ENCODE data around the gene OR51G1.

Gene OR51G1

GRCh38 chr11:4890279-4890678, 33.9 kb downstream of the OR51G1 start:
- H3K27ac ChIP-seq (replicated peaks): no peak overlapping the region
- no peak for TF ChIP-seq REST (IDR thresholded peaks at IDR 0.05; ENCODE audit: insufficient replicate concordance, low read depth)
- TF ChIP-seq CTCF (IDR thresholded peaks at IDR 0.05; ENCODE audit: insufficient read depth, low read length): no peak
- TF ChIP-seq GABPA (IDR thresholded peaks at IDR 0.05; ENCODE audit: low read depth): no peak
- TF ChIP-seq SPI1 (IDR thresholded peaks at IDR 0.05; ENCODE audit: borderline replicate concordance, low read depth): no peak
- TF ChIP-seq POLR2AphosphoS5 (IDR thresholded peaks at IDR 0.05; ENCODE audit: low read depth): no peak
- no peak for DNase-seq (ENCODE audit: low read depth in 1 of 2, low spot score in 1 of 2)
- H3K27me3 ChIP-seq (ENCODE audit: insufficient read depth, poor library complexity, severe bottlenecking): no peaks in the 10 kb centered on the region
- no peak overlapping the region for H3K4me3 ChIP-seq (replicated peaks; ENCODE audit: insufficient read depth, low read length)

- no peak for DNase-seq (ENCODE audit: low read depth in 1 of 2, low spot score in 1 of 2)
- Histone ChIP-seq H3K27ac (replicated peaks) (no peak overlapping the region), H3K27me3 (ENCODE audit: insufficient read depth, poor library complexity, severe bottlenecking) (no peaks in the 10 kb centered on the region), H3K4me3 (replicated peaks; ENCODE audit: insufficient read depth, low read length) (no peak overlapping the region)
- TF ChIP-seq REST (IDR thresholded peaks at IDR 0.05; ENCODE audit: insufficient replicate concordance, low read depth) (no peak), GABPA (IDR thresholded peaks at IDR 0.05; ENCODE audit: low read depth) (no peak), SPI1 (IDR thresholded peaks at IDR 0.05; ENCODE audit: borderline replicate concordance, low read depth) (no peak), CTCF (IDR thresholded peaks at IDR 0.05; ENCODE audit: insufficient read depth, low read length) (no peak), POLR2AphosphoS5 (IDR thresholded peaks at IDR 0.05; ENCODE audit: low read depth) (no peak)
Measured at GRCh38 chr11:4887591-4887990, 36.5 kb downstream of the OR51G1 start.

- no peak for DNase-seq (ENCODE audit: low read depth in 1 of 2, low spot score in 1 of 2)
- H3K27ac ChIP-seq (replicated peaks): no peak overlapping the region
- TF ChIP-seq REST (IDR thresholded peaks at IDR 0.05; ENCODE audit: insufficient replicate concordance, low read depth): no peak
- H3K27me3 ChIP-seq (ENCODE audit: insufficient read depth, poor library complexity, severe bottlenecking): no peaks in the 10 kb centered on the region
- H3K4me3 ChIP-seq (replicated peaks; ENCODE audit: insufficient read depth, low read length): no peak overlapping the region
Measured at GRCh38 chr11:4886186-4886585, 38.0 kb downstream of the OR51G1 start.

GRCh38 chr11:4884361-4884760, 39.8 kb downstream of the OR51G1 start:
- Histone ChIP-seq H3K27ac (replicated peaks) (no peak overlapping the region), H3K27me3 (ENCODE audit: insufficient read depth, poor library complexity, severe bottlenecking) (no peaks in the 10 kb centered on the region), H3K4me3 (replicated peaks; ENCODE audit: insufficient read depth, low read length) (no peak overlapping the region)
- DNase-seq (ENCODE audit: low read depth in 1 of 2, low spot score in 1 of 2): no peak
- TF ChIP-seq REST (IDR thresholded peaks at IDR 0.05; ENCODE audit: insufficient replicate concordance, low read depth) (no peak), CTCF (IDR thresholded peaks at IDR 0.05; ENCODE audit: insufficient read depth, low read length) (no peak), GABPA (IDR thresholded peaks at IDR 0.05; ENCODE audit: low read depth) (no peak), POLR2AphosphoS5 (IDR thresholded peaks at IDR 0.05; ENCODE audit: low read depth) (no peak), SPI1 (IDR thresholded peaks at IDR 0.05; ENCODE audit: borderline replicate concordance, low read depth) (no peak)

All from HL-60 (cell line).